Bronchial epithelial cell (primary cell): ENCODE results near the gene CDX2. TPM values are rescaled to one million over a fixed set of nuclear protein-coding genes. Genes with fewer than 3 reads are reported as not detected.
A peak's percentile ranks its signal among the peaks of the same experiment; 100 is the strongest.

Experiments
- DNase-seq: peaks from one replicate; pipeline ENCODE4 v3.0.0-alpha.2; 2010; ENCODE audit warnings: low read depth
- FAIRE-seq: peaks from 2 replicates; lab custom pipeline; 2011; peaks lifted over from hg19 to GRCh38; lab: Jason Lieb, UNC
- H3K27me3 ChIP-seq: 2 replicates; pipeline ENCODE4 v1.5.1; 2011; ENCODE audit warnings: low read length; ENCODE audit not compliant: control insufficient read depth, insufficient read depth
- H3K36me3 ChIP-seq: 2 replicates; pipeline ENCODE4 v1.5.1; 2011; ENCODE audit warnings: low read length; ENCODE audit not compliant: control insufficient read depth, insufficient read depth
- H3K4me3 ChIP-seq: 2 replicates; pipeline ENCODE4 v1.5.1; 2011; ENCODE audit warnings: mild to moderate bottlenecking, low read depth, low read length, control low read depth
- CTCF ChIP-seq: IDR thresholded peaks from 2 replicates; pipeline ENCODE4 v1.5.1; 2011; ENCODE audit warnings: mild to moderate bottlenecking, moderate library complexity, low read length, control low read depth, inconsistent platforms; ENCODE audit not compliant: insufficient read depth, severe bottlenecking
- total RNA-seq: library from RNA; depleted of rRNA; stranded (reverse); fragments of >200 nt; gene quantifications from 2 replicates; pipeline ENCODE4 v1.2.1, GENCODE V29; 2014

The CDX2 gene
- total RNA-seq, 1 donor from 2014 or later, result not detected

GRCh38 chr13:27918918-27919658 lies 50.0 kb downstream of the CDX2 start:
- FAIRE-seq (no peak), DNase-seq (no peak)
- peaks cover 64% of the 10 kb centered on the region for H3K27me3 ChIP-seq
- H3K4me3 ChIP-seq, result no peak overlapping the region
- no peak for TF ChIP-seq CTCF
- H3K36me3 ChIP-seq, result no peaks in the 10 kb centered on the region

DNA sequence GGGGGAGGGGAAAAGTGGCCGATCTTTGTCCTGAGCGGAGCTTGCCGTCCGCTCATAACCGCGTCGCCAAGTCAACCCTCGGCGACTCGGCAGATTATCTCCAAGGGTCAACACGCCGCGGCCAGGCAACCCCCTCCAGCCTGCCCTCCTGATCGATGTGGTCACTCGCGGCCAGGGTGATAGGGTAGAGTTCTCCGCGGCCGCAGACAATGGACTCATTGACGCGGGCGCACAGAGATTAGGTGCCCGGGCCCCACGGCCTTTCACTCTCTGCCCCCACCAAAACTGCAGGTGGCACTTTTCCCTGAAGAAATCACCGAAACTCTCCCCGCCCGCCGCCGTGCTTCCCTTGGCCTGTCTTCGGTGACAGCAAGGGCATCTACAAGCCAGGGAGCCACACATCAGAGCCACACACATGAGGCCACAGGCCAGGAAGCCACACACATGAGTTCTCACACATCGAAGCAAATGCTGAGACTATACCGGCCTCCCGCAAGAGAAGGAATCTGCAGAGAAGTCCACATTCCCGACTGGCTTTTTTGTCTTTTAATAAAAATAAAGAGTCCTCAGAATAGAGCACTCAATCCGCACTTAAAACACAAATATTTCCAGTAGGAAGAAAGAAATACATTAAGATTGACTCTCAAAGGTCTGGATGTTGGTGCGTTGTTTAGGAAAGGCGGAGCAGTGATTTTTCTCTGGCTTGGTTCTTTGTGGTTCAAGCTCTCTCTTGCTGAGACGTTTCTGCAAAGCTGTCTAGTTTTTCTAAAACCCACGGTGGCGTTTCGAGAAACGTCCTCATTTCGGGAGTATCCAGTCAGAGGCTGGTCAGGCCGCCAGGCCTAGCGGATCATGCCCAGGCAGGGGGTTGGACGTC lies 50.8 kb downstream of the CDX2 start:
- DNase-seq (no peak), FAIRE-seq (no peak)
- no peaks in the 10 kb centered on the region for H3K36me3 ChIP-seq
- H3K27me3 ChIP-seq, result peaks cover 60% of the 10 kb centered on the region
- H3K4me3 ChIP-seq, result no peak overlapping the region
- no peak for TF ChIP-seq CTCF

DNA sequence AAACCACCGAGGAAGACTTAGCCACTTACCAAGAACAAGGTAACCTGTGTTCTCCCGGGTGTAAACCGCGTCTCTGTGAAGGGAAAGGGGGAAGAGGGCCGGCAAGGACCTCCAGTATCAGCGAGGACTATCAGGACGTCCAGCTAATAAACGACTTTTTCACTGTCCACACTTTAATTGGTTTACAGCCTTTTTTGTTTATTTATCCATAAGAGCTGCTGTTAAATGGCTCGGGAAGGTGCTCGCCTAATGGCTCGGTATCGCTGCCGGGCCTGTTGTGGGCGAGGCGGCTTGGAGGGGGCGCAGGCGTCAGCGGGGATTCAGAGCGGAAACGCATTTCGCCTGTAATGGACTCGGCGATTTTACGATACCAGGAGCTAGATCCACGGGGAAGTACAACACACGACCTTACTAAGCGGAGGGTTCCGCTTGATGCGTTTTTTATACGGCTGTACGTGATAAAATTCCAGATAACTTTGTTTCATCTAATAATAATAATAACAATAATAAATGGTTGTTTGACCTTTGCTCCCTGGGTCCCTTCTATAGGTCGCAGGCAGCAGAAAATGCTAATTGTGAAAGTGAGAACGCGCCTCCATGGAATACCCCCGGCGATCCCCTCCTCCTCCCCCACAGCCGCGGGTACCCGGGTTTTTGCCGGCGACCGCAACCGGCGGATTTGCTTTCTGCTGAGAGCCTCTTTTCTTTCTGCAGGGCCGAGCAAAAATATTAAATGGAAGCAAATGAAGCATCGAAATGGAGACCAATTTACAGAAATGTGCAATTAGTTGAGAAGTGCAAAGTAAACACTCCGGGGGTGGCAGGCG lies 51.8 kb downstream of the CDX2 start:
- H3K27me3 ChIP-seq, result peaks cover 51% of the 10 kb centered on the region
- H3K4me3 ChIP-seq, result no peak overlapping the region
- DNase-seq, result no peak
- no peak for FAIRE-seq
- H3K36me3 ChIP-seq, result no peaks in the 10 kb centered on the region
- no peak for TF ChIP-seq CTCF

DNA sequence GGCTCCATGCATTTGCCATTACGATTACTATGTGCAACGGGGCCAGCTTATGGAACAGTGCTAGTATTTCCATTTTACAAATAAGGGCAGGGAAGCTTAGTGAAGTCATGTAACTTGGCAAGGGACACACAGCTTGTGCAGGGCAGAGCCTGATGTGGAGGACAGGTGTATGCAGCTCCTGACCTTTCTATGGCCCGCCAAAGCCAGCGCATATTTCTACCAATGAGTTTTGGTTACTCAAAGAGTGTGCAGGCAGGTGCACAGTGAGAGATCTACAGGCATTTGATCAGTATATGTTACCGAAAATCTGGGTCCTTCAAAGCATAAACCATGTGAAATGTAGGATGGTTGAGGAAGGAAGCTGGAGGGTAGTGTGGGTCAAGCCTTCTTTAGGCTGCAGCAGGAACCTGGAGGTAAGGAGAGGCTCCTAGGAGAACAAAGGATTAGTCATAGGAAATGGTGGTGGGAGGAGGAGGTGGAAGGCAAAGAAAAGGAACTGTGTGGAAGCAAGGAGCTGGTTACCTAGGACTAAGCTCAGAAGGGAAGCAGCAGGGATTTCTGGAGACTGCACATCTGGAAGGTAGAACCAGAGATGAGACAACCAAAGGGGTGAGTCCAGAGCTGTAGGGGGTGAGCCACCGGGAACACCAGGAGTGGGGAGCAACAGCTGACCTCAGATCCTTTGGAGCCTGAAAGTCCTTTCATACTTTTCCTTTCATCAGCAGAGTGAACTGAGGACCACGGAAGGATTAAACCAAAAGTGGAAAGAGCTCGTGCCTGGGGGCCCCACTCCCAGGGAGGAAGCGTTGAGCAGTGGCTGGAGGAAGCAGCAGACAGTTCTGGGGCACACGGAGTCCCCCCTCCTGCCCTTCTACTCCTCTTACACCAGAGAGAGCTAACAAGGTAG lies 53.6 kb downstream of the CDX2 start:
- FAIRE-seq, result no peak
- peak; percentile 38 for DNase-seq
- no peaks in the 10 kb centered on the region for H3K36me3 ChIP-seq
- H3K27me3 ChIP-seq, result peaks cover 34% of the 10 kb centered on the region
- TF ChIP-seq CTCF, result no peak
- no peak overlapping the region for H3K4me3 ChIP-seq

DNA sequence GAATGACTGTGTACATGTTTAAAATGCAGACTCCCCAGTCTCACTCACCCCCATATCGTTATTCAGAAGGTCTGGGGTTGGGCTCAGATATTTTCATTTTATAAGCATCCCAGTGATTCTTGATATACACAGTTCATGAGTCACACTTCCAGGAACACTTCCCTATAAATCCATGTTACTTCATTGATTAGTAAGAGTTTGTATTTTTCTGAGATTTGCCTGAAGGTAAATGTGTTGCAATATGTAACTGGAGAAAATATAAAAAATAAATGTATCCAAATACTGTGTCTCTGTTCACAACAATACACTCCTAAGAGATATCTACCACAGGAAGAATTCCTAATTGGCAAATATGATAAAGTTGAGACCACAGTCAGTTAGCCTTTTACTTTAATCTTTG lies 56.0 kb downstream of the CDX2 start:
- no peaks in the 10 kb centered on the region for H3K36me3 ChIP-seq
- DNase-seq (peak; percentile 54), FAIRE-seq (no peak)
- H3K4me3 ChIP-seq, result no peak overlapping the region
- TF ChIP-seq CTCF, result no peak
- peaks cover 18% of the 10 kb centered on the region for H3K27me3 ChIP-seq
